GM18519 (cell line): ENCODE data around the gene CFAP74.
"Not testable (repeated sequence)": the region's sequence is repeated elsewhere in the genome, so short reads cannot be mapped to it uniquely, and the experiment has no call there.

Experiments used
- ATAC-seq: cut with Tn5 transposase; IDR thresholded peaks from one replicate; pipeline ENCODE4 v1.9.1; 2021; ENCODE audit warnings: mild to moderate bottlenecking, moderate library complexity; ENCODE audit not compliant: unreplicated experiment, low FRiP score

CFAP74 gene

DNA sequence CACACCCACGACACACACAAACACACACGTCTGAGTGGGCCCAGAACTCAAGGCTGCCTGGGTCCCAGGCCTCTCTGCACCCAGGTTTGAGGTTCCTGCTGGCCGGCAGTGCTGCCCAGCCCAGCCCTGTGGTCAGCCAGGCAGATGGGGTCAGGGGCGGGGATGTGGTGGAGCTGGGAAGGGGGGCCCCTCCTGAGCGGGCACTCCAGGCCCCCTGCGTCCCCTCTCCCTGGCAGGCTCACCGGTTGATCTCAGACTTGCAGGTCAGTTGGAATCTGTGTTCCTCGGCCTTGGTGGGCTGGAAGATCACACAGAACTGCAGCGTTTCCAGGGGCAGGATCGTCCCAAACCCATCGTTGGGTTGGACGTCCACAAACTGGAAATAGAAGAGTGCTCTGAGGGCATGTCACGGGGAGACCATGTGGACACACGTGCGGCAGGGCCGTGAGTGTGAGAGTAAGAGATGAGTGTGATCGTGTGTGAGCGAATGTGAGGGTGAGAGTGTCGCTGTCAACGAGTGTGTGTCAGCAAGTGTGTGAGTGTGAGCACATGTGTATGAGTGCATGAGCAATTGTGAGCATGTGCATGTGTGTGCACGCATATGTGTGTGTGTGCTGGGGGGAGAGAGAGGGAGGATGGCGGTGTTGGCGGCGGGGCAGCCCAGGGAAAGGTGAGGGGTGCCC, 64.8 kb downstream of the CFAP74 start:
- ATAC-seq, result no peak

DNA sequence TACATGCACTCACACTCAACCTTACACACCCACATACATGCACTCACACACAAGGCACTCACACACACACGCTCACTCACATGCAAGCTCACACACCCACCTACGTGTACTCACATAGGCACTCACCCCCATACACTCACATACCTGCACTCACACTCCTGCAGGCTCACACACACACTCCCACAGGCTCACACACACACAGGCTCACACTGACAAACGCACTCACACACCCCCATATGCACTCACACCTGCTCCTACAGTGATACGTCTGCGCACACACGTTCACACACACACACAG, 65.4 kb downstream of the CFAP74 start:
- no peak for ATAC-seq

DNA sequence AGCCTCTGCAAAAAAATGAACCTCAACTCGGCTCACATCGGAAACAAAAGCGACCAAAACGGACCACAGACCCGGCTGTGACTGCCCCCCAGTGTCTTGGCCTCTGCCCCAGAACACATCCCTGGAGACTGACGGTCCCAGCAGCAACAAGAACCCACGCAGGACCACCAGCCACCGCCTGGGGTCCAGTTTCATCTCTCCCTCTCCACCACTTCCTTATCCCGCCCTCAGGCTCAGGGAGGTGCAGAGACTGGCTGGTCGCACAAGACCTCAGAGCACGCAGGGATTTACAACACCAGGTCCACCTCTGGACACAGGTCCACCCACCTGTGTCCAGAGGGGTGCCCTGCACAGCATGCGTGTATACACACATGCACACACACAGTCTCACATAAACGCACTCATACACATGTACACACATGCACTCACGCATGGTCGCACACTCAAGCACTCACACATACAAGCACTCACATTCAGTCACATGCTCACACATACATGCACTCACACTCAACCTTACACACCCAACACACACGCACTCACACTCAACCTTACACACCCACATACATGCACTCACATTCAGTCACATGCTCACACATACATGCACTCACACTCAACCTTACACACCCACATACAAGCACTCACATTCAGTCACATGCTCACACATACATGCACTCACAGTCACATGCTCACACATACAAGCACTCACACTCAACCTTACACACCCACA, 65.9 kb downstream of the CFAP74 start:
- no peak for ATAC-seq

DNA sequence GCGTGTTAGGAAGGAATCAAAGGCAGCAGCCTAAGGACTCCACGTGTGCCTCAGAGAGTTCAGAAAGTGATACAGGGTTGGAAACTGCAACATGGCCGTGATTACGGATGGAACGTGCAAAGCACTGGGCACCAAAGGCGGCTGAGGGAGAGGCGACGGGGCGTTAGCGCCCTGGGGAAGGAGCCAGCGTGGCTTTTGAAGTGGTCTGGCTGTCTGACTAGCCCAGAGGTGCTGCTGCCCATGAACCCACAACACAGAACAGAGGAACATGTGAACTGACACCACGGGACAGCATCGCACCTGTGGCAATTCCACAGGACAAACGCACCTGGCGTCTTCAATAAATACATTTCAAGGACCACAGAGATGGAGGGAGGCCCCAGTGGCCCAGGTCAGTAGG, 66.5 kb downstream of the CFAP74 start:
- no peak for ATAC-seq

DNA sequence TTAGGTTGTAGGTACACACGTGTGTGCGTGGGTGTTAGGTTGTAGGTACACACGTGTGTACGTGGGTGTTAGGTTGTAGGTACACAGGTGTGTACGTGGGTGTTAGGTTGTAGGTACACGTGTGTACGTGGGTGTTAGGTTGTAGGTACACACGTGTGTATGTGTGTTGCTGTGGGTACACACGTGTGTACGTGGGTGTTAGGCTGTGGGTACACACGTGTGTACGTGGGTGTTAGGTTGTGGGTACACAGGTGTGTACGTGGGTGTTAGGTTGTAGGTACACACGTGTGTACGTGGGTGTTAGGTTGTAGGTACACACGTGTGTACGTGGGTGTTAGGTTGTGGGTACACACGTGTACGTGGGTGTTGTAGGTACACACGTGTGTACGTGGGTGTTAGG, 68.7 kb downstream of the CFAP74 start:
- not testable (repeated sequence) for ATAC-seq

DNA sequence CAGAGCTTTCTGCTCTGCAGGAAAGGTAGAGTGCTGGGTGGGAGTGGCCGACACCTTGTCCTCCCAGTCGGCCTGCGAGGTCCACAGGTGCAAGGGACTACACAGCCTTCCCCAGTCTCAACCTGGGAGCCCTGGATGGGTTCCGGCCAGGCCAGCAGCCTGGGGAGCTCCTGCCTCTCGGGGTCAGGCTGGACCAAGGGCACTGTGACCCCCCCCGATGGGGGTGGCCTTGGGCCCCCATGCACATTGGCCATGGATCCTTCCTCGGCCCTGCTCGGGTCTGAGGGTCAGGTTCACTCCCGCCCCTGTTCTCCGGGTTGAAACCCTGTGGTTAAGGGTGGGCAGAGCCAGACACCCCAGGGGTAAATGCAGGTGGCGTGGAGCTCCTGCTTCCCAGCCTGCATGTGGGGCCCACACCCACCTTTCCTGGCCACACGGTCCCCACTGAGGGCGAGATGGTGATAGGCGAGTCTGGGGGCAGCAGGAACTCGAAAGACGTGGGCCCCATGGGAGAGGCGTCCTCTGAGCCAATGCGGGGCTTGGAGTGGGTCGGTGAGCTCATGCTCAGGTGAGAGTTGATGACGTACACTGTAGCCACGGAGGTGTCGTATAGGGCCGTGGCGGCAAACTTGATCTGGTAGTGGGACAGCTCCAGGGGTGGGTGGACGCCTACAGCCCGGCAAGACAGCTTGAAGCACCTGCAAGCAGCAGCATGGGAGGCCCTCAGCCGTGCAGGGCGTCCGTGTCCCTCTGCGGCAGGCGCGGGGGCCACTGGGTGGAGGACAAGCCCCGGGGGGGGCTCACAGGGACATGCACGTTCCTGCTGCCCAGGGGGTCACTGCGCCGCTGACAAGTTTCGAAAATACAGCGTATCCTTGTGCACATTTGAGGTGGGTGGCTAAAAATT, 73.7 kb downstream of the CFAP74 start:
- ATAC-seq, result no peak

DNA sequence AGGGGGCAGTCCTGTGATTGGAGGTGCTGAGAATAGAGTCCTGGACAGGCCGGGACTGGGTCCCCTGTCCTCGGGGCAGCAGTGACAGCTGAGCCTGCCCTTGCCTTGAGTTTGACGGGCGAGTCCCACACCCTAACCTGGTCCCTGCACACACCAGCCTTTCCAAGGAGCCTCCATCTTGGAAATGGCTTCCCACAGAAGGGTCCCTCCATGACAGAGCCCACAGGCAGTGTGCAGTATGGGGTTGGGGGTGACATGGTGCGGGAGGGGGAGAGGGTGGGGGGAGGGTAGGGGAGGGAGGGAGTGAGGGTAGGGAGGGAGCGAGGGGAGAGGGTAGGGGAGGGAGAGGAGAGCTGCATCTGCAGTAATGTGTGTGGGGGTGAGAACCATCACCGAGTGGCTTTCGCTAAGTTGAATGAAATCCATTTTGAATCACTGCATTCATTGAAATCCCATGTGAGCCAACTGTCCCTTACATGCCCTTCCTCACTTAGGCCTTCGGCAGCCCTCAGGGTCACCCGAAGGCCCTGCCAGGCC, 74.4 kb downstream of the CFAP74 start:
- no peak for ATAC-seq

DNA sequence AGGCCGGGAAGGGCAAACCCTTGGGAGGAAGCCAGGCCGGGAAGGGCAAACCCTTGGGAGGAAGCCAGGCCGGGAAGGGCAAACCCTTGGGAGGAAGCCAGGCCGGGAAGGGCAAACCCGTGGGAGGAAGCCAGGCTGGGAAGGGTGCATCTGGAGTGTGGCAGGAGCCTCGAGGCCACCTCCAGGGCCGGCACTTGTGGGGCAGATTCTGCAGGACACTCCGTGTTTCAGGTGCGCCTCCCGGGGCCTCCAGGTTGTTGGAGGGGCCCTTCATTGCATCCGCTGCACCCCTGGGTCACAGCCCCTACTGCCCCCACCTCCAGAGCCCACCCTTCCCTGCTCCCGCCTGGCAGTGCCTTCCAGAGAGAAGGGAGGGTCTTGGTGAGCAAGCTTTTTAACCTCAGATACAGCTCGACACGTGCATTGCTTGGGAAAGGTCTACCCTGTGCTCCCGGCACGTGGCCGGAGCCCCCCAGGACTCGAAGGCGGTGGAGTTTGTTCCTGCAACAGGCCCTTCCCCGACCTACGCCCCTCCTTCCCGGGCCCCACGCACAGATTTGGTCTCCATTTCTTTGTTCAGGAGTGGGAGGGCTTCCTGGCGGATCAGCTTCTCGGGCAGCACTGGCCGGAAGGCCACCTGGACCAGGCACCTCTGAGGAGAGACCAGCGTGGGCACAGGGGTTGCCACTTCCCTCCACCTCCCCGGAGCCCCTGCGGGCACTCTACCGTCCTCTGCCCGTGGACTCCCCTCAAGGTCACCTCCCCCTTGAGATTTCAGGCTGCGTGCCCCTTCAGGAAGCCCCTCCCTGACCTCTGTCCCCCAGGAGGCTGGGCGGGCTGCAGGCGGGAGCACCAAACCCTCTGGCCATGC, 75.1 kb downstream of the CFAP74 start:
- no peak for ATAC-seq

DNA sequence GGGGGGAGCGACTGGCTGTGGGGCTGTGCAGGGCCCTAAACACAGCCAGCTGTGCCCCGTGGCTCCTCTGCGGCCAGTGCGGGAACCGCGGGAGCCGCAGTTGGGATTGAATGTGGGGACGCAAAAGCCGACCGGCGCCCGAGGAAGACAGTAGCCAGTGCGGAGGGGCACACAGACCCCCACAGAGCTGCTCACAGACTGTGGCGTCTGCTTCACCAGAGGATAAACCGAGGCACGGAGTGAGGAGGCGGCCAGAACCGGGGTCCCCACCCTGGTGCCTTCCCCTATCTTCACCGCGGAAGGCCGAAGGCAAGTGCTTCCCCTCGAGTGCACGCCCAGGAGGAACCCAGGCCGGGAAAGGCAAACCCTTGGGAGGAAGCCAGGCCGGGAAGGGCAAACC, 75.8 kb downstream of the CFAP74 start:
- ATAC-seq, result no peak

DNA sequence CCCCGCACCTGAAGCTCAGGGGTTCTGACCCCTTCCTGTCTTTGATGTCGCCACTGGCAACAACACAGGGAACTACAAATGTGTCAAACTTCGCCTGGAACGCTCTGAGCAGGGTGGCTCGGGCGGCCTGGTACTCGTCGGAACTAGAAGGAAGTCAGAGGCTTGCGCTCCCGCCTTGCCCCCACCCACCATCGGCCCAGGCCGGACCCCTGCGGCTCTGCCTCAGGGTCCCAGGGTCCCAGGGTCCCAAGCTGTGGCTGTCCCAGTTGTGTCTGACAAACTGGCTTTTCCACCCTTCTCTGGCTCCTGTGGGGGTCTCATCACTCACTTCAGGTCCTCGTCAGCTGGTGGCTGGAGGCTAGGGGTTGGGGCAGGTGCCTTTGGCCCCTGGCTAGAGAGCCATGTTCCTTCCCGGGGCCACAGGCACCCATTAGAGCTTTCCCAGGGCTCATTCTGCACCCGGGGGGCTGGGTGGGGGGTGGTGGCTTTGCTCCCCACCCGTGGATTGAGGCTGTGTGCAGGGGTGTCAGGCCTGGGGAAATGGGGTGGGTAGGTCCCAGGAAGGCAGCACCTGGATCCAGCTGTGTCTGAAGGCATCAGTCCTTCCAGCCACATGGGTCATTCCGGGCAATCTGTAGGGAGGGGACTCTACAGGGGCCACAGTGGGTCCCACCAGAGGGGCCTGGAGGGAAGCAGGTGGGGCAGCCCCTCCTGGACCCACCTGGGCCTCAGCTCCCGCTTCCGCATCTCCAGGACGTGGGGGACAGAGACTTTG, 76.5 kb downstream of the CFAP74 start:
- no peak for ATAC-seq

DNA sequence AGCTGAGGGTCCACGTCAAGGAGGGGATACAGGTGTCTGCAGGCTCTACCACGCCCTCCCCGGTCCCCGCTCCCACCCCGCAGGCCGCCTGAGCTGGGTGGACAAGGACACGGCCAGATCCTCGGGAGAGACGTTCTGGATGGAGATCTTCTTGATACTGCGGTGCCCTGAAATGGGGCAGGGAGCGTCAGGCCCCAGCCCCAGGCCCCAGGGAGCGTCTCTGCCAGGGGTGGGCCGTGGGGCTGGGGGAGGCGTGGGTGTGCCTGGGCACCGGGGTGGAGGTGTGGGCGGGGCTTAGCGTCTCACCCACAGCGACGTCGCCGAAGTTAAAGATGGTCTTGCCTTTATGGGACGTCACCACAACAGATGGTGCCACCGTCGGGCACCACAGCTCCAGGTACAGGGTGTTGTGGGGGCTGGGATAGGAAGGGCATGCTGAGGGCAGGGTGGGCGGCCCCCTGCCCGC, 77.2 kb downstream of the CFAP74 start:
- no peak for ATAC-seq

DNA sequence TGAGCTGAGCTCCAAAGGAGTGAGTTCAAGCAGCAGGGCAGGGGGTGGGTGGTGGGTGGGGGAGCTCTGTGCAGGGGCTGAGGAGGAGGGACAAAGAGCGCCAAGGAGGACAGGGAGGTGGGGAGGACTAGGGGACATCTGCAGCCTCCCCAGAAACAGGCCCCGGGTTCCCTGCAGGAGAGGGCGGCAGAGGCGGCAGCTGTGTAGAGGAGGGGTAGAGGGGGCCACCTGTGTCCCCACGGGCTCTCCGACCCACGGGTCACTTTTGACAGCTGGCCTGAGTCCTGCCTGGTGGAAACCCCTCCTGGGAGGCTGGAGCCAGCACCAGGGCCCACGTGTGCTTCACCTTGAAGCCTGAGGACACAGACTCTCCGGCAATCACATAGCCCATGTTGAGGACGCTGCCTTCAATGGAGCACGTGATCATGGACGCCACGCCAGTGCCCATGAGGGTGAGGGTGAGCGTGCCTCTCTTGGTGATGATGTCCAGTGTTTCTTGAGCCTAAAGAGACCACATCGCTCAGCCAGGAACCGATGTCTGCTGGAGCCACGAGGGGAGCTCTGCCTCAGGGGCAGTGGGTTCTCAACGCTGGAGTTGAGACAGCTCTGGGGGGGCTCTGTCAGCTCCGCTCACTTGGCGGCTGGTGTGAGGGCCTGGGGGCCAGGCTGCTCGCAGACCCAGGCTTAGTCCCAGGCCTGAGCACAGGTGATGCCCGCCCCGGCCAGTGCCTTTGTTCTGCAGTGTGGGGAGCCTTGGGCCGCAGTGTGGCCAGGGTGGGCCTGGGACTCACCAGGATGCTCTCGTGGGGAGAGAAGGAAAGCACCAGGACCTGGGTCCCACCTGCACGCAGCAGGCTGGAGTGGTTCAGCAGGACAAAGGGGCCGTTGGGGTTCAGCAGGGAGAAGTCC, 77.9 kb downstream of the CFAP74 start:
- ATAC-seq, result no peak

DNA sequence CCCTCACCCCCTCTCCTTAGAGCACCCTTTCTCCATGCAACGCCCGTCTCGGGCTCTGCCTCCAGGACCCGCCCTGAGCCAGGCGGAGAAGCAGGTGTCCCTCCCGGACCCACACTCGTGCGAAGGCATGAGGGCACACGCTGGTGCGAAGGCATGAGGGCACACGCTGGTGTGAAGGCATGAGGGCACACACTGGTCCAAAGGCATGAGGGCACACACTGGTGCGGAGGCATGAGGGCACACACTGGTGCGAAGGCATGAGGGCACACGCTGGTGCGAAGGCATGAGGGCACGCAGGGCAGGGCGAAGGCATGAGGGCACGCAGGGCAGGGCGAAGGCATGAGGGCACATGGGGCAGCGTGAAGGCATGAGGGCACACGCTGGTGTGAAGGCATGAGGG, 78.7 kb downstream of the CFAP74 start:
- ATAC-seq, result no peak

DNA sequence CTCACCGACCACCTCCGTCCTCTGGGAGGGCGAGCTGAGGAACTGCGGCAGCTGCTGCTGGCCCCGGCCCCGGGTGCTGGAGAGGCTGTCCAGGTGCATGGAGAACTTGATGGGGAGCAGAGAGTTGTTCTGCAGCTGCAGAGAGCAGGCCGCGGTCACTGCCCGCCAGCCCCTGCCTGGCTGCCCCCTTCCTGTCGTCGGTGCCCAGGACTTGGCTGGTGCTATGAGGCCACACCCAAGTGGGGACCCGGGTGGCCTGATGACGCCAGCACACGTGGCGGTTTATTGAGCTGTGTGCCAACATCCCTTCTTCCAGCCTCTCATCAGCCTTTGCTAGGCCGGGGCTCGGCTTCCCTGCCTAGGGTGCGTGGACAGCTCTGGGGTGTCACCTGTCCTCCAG, 79.2 kb downstream of the CFAP74 start:
- no peak for ATAC-seq

DNA sequence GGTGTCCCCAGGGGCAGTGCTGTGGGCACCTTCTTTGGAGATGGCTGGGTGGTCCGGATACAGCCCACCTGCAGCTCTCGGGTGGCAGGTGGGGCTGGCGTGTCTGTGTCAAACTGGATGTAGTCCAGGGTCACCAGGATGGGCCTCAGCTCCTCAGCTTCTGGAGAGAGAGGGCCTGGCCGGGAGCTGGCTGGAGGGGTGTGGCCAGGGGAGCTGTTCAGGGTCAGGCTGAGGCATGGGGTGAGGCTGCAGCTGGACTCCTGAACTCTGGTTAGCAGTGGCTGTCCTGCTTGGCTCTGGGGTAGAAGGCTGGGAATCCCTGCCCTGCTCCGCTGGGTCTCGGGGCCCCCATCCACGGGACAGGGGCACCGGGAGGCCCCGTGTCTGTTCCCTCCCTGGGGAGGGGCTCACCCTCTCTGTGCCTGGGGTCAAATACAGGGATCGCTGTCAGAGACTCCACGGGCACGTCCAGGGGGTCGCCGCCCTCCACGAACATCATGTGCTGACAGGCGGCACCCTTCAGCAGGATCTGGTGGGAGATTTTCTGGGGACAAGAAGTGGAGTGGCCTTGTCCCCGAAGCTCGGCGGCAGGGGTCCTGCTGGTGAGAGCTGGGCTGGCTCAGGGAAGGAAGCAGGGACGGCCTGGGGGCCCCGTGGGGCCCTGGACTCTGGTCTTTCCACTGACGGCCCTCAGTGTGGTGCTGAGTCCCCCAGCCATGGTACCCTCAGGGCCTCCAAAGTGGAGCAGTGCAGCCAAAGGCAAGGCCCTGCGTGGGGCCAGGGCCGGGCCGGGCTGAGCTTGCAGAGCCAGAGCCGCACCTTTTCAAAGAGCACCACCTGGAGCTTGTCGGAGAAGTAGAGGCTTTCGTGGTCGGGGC, 80.4 kb downstream of the CFAP74 start:
- no peak for ATAC-seq

DNA sequence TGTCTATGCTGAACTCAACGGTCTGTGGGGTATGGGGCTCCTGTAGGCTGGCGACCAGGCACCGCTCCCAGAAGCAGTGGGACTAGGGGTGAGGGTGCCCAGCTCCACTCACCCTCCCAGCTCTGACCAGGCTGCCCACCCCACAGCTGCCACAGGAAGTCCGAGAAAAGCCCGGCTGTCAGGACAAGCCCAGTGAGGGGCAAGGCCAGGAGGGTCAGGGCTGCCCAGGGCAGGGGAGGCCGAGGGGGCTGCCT, 81.0 kb downstream of the CFAP74 start:
- ATAC-seq, result no peak

DNA sequence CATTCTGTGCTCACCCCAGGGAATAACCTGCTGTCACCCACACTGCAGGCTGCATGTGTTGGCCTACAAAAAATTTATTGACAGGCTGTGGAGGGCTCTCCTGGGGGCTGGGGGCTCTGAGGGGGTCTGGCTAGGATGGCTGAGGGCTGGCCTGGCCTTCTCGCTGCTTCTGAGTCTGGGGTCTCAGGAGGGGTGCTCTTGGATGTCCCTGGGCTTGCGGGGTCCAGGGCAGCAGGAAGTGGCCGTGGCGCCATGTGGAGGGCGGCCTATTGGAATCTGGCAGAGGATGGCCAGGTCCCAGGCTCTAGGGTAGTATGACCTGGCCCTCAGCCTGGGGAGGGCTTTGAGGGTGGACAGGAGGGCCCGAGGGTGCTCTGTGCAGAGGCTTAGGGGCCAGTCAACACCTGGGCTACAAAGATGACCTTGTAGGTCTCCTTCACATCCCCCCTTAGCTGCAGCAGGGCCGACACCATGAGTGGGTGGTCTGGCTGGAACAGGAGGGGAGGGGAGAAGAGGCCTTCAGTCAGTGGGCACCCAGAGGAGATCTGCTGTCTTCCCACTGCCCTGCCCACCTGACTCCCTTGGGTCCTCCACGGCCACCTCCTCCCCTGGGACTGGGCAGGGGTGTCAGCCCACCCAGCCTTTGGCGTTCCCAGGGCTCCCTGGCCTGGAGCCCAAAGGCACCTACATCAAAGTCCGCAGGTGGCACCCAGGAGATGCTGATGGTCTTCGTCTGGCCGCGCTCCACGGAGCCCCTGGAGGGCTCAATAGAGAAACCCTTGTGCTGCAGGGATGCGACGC, 81.5 kb downstream of the CFAP74 start:
- ATAC-seq, result no peak
